Measurements from ENCODE around the gene ADAM12.

DNA sequence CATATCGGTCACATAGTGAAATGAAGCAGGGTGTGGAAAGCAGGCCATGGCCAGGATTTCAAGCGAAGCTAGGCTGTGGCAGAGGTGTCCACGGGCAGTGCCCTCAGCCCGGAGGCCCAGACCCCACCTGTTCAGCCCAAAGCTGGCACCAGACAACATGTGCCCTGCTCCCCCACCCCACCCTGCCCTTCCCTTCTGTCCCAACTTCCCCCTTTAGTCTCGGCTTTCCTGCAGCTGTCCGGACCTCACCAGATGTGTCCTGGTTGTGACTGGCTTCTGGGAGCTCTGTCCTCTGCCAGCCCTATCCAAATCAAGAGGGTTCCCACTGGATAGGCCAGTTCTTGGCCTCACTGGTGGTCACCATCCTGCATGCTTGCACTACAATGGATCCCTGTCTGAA lies 37.3 kb downstream of the ADAM12 start:
- TF ChIP-seq CTCF (IDR thresholded peaks at IDR 0.05; ENCODE audit: low read length) (no peak), EZH2 (optimal IDR thresholded peaks at IDR 0.05; ENCODE audit: low read depth, low read length) (no peak), EZH2phosphoT487 (IDR thresholded peaks at IDR 0.05; ENCODE audit: low read length) (no peak)
